ENCODE results near the gene IL23A.
"Not testable (repeated sequence)": the region's sequence is repeated elsewhere in the genome, so short reads cannot be mapped to it uniquely, and the experiment has no call there.

IL23A gene

DNA sequence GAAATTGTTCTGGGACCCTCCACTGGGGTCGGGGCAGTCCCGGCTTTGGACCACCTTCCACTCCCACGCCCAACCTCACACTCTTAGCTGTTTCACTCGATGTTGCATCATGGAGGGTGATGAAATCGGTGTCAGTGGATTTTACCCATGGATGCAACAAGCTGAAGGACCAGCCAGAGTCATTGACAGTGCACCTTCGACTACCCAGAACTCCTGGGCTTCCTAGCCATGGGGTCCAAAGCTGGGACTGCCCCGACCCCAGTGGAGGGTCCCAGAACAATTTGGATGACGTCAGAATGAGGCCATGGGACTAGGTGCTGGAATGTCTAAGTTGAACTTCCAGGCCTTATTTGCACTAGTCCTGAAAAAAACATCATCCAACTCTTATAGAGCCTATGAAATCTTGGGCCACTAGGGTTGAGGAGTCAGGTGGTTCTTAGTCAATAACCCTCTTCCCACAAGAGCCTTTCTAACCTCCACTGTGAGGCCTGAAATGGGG is 882 bp upstream of the IL23A start:
- H3K27ac Mint-ChIP-seq, result peak overlapping the region; percentile 98
- H3K36me3 Mint-ChIP-seq, result peaks cover 55% of the 10 kb centered on the region
- H3K4me1 Mint-ChIP-seq, result peaks cover 50% of the 10 kb centered on the region
- no peaks in the 10 kb centered on the region for H3K9me3 Mint-ChIP-seq
- DNase-seq (ENCODE audit: low spot score in 2 of 2) (no peak), ATAC-seq (no peak)
- peak overlapping the region; percentile 92 for H3K4me3 Mint-ChIP-seq

DNA sequence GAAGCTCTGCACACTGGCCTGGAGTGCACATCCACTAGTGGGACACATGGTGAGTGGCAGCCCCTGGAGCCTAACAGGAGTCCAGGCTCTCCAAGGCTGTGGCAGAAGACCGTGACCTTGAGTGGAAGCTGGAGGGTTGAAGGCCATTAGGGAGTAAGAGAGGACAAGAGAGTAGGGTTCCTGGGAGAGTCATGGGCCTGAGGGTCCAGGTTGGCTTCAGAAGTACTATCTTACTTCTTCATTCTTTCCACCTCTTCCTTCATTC is 406 bp downstream of the IL23A start:
- DNase-seq (ENCODE audit: low spot score in 2 of 2) (no peak), ATAC-seq (no peak)
- Mint-ChIP-seq H3K9me3 (no peaks in the 10 kb centered on the region), H3K4me3 (peak overlapping the region; percentile 92), H3K27ac (peak overlapping the region; percentile 98), H3K36me3 (peaks cover 55% of the 10 kb centered on the region), H3K4me1 (peaks cover 37% of the 10 kb centered on the region)

DNA sequence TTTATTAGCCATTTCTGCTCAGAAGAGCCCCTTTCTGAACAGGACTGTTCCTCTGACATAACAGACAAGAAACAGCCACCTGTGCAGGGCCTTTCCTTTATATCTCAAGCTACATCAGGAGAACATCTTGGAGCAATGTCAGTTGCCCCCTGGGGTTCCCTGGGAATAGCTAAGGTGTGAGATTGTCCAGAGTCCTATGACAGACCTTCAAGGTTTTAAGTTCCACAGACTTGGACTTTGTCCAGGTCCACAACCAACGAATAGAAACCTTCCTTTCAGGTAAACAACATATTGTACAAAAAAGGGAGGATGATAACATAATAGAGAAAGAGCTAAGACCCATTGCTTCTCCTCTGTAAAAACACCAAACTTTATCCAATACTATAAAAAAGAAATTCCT is 2.9 kb downstream of the IL23A start:
- H3K4me3 Mint-ChIP-seq, result no peak overlapping the region
- peaks cover 33% of the 10 kb centered on the region for H3K4me1 Mint-ChIP-seq
- no peaks in the 10 kb centered on the region for H3K9me3 Mint-ChIP-seq
- ATAC-seq (no peak), DNase-seq (ENCODE audit: low spot score in 2 of 2) (no peak)
- peak overlapping the region; percentile 10 for H3K27ac Mint-ChIP-seq
- H3K36me3 Mint-ChIP-seq, result peaks cover 76% of the 10 kb centered on the region

DNA sequence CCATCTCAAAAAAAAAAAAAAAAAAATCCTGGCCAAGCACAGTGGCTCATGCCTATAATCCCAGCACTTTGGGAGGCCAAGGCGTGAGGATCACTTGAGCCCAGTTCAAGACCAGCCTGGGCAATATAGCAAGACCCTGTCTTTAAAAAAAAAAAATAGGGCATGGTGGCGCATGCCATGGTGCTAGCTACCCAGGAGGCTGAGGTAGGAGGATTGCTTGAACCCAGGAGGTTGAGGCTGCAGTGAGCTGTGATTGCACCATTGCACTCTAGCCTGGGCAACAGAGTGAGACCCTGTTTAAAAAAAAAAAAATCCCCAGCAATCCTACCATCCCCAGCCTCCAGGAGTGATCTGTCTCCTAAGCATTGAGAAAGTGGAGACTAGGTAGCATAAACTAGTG is 3.6 kb downstream of the IL23A start:
- DNase-seq (ENCODE audit: low spot score in 2 of 2); H3K4me3 Mint-ChIP-seq; ATAC-seq; H3K9me3 Mint-ChIP-seq: not testable (repeated sequence)
- Mint-ChIP-seq H3K27ac (peak overlapping the region; percentile 10), H3K4me1 (peaks cover 28% of the 10 kb centered on the region), H3K36me3 (peaks cover 83% of the 10 kb centered on the region)

DNA sequence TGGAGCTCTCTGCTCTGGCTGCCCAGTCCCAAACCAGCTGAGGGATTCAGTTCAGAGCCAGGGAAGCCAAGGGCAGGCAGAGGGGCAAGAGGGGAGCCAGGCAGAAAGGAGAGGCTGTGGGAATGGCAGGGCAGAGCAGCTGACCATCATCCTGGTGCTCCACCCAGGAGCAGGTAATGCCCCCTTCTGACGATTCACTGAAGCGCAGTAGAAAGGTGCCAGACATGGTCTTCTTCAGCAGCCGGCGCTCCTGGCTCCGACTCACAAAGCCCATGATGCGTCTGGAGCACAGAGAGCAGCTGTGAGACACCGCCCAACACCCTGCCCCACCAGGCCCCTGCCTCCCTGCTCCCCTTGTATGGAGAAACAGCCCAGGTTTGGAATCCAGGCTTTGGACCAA is 8.0 kb downstream of the IL23A start:
- no peaks in the 10 kb centered on the region for H3K4me1 Mint-ChIP-seq
- no peak for DNase-seq (ENCODE audit: low spot score in 2 of 2)
- no peak overlapping the region for H3K27ac Mint-ChIP-seq
- no peak overlapping the region for H3K4me3 Mint-ChIP-seq
- H3K9me3 Mint-ChIP-seq, result no peaks in the 10 kb centered on the region
- peaks cover 98% of the 10 kb centered on the region for H3K36me3 Mint-ChIP-seq
- peak; percentile 41 for ATAC-seq

DNA sequence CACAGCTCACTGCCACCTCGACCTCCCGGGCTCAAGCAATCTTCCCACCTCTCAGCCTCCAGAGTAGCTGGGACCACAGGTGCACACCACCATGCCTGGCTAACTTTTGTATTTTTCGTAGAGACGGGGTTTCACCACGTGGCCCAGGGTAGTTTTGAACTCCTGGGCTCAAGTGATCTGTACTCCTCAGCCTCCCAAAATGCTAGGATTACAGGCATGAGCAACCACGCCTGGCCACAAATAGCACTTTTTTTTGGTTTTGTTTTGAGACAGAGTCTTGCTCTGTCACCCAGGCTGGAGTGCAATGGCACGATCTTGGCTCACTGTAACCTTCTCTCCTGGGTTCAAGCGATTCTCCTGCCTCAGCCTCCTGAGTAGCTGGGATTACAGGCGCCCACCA is 8.6 kb downstream of the IL23A start:
- Mint-ChIP-seq H3K27ac (peak overlapping the region; percentile 75), H3K36me3 (peaks cover 99% of the 10 kb centered on the region)
- not testable (repeated sequence) for ATAC-seq; H3K4me1 Mint-ChIP-seq; H3K4me3 Mint-ChIP-seq; DNase-seq (ENCODE audit: low spot score in 2 of 2); H3K9me3 Mint-ChIP-seq

DNA sequence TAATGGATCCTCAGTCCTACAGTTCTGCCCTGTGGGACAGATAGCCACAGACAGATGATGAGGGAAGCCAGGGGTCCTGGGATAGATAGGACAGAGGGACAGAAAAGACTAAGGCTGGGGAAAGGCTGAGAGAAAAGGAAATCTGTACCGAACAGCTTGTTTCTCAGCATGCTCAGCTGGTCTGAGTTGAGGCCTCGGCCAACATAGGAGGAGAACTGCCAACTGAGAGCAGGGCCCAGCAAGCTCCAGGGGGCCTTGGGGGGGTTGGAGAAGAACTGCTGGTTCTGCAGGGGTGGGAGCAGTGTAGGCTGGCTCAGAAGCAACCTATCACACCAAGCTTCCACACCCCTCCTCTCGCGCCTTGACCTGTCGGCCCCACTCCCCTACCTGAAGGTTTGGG is 10.1 kb downstream of the IL23A start:
- Mint-ChIP-seq H3K36me3 (peaks cover 100% of the 10 kb centered on the region), H3K4me1 (no peaks in the 10 kb centered on the region), H3K27ac (no peak overlapping the region), H3K4me3 (no peak overlapping the region), H3K9me3 (no peaks in the 10 kb centered on the region)
- ATAC-seq, result peak; percentile 34
- no peak for DNase-seq (ENCODE audit: low spot score in 2 of 2)

DNA sequence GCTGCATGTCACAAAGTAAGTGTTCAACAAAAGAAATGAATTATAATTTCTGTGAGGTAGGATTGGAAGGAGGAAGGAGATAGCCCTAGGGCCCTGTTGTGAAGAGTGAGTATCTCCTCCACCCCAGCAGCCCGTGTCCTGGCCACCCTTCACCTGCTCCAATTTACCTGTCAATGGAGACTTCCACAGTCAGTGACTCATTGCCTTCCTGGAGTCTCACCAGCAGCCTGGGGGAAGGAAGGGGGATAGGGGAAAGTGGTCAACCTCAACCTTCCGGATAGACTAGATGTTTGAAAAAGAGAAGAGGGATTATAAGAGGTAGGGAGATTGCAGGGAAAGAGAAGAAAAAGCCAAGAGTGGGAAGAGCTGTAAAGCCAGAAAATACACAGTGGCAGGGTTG is 12.0 kb downstream of the IL23A start:
- ATAC-seq (no peak), DNase-seq (ENCODE audit: low spot score in 2 of 2) (no peak)
- no peak overlapping the region for H3K4me3 Mint-ChIP-seq
- peaks cover 2% of the 10 kb centered on the region for H3K4me1 Mint-ChIP-seq
- H3K27ac Mint-ChIP-seq, result peak overlapping the region; percentile 41
- H3K36me3 Mint-ChIP-seq, result peaks cover 100% of the 10 kb centered on the region
- H3K9me3 Mint-ChIP-seq, result no peaks in the 10 kb centered on the region

DNA sequence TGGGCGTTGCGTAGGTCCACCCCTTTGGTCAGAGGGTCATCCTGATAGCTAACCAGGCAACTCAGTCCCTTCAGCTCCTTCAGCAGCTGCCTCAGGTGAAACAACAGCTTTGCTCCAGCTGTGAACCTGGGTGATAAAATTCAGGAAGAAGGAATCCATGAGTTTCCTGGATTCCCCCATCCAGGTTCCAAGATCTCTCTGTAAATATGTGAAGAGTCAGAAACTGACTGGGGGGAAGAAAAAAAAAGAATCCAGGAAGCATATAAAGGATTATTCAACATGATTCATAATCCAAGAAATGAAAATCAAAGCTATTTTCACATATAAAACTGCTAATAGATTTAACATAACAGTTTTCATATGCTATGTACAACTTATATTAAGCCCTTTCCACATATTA is 12.6 kb downstream of the IL23A start:
- Mint-ChIP-seq H3K4me1 (peaks cover 7% of the 10 kb centered on the region), H3K27ac (peak overlapping the region; percentile 41), H3K9me3 (no peaks in the 10 kb centered on the region), H3K4me3 (no peak overlapping the region), H3K36me3 (peaks cover 100% of the 10 kb centered on the region)
- no peak for ATAC-seq
- DNase-seq (ENCODE audit: low spot score in 2 of 2), result no peak

DNA sequence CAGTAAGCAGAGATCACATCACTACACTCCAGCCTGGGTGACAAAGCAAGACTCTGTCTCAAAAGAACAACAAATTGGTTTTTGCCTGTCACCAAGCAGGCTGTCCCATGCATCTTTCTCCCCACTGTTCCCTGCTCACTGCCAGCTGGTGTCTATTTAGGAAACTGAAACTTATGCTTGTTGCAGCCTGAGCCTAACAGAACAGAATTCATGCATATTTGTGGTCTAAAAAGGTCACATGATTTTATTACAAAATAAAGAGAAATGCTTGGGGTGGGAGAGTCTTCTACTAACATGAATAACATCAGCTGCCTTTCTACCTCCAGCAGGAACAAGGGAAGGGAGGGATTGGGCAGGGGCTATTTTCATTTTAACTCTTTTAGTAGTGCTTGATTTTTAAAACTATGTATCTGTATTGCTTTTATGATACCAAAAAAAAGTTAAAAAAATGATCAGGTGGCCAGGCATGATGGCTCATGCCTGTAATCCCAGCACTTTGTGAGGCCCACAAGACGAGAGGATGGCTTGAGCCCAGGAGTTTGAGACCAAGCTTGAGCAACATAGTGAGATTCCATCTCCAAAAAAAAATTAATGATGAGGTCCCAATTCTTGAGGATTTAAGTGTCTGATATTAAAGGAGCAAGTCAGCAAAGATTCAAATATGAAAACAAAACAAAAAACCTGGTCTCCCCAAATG is 20.3 kb downstream of the IL23A start:
- Mint-ChIP-seq H3K4me1 (peaks cover 33% of the 10 kb centered on the region), H3K36me3 (peaks cover 59% of the 10 kb centered on the region), H3K9me3 (no peaks in the 10 kb centered on the region), H3K27ac (peak overlapping the region; percentile 90), H3K4me3 (peak overlapping the region; percentile 84)
- ATAC-seq (no peak), DNase-seq (ENCODE audit: low spot score in 2 of 2) (no peak)

DNA sequence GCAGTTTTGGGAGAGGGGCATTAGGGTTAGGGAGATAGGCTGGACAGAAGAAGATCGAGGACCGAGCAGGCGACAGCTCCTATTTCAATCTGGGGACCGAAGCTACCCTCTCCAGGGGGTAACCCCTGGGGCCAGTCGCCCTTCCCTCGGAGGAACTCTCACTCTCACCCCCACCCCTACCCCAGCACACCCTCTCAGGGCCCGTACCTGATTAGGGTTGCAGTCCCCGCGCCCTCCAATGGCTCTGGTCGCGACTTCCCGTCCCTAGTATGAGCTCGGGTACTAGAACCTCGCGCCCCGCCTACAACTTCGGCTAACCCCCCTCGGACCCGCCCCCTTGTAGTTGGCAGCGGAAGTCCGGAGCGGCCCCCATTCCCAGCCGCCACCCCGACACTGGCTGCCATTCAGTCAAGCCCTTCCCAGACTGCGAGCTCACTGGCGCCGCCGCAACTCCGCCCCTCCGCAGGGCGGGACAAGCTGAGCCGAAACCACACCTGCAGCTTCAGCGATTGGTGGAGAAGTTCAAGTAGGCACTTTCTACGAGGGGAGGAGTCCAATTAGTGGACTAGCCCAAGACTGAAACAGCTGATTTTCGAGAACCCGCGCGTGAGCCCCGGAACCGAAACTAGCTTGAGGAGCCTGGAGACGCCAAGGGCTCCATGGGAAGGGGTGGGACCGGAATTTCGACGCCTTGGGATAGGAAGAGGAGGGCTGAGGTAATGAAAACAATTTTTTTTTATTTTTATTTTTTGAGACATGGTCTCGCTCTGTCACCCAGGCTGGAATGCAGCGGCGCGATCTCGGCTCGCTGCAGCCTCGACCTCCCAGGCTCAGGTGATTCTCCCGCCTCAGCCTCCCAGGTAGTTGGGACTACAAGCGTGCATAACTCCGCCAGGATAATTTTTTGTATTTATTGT is 21.4 kb downstream of the IL23A start, which contains the start of gene STAT2:
Gene STAT2 (minus strand): TSS at position 257 of the 917 bp plus-strand sequence. CDS start 3,536 bp downstream, outside the sequence.
- peak within 1 kb of the TSS; percentile 90 for H3K27ac Mint-ChIP-seq
- peaks cover 33% of the 10 kb centered on the region for H3K4me1 Mint-ChIP-seq
- peak within 1 kb of the TSS; percentile 84 for H3K4me3 Mint-ChIP-seq
- ATAC-seq (peak; percentile 98), DNase-seq (ENCODE audit: low spot score in 2 of 2) (peak; percentile 94 to 99)
- H3K9me3 Mint-ChIP-seq, result no peaks in the 10 kb centered on the region
- peaks cover 48% of the 10 kb centered on the region for H3K36me3 Mint-ChIP-seq

DNA sequence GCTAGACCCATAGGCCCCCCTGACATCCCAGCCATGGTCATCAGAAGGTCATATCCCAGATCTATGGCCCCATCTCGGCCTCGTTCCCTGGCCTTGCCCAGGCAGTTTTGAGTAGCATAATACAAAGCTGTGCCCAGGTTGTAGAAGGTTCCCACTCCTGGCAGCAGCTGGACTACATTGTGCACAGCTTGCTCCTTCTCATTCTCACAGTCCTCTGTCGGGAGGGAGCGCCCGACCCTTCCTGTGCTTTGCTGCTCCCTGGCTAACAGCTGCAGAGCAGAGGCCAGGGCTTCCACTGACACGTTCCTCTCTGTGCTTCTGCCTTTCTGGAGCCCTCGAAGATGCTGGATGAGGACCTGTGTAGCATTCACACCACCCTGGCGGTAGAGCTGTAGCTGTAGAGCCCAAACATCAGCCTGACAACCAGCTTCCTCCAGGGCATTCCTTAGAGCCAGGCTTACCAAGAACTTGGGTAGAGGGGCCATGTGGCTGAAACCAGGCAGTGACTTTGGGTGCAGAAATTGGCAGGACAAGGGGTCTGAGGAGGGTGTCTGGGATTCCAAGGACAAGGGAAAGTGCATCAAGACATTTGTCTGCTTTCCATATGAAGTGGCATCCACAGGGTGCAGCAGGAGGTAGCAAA is 22.9 kb downstream of the IL23A start:
- Mint-ChIP-seq H3K27ac (peak overlapping the region; percentile 90), H3K9me3 (no peaks in the 10 kb centered on the region), H3K4me1 (peaks cover 26% of the 10 kb centered on the region), H3K4me3 (peak overlapping the region; percentile 84), H3K36me3 (peaks cover 33% of the 10 kb centered on the region)
- ATAC-seq (no peak), DNase-seq (ENCODE audit: low spot score in 2 of 2) (no peak)

DNA sequence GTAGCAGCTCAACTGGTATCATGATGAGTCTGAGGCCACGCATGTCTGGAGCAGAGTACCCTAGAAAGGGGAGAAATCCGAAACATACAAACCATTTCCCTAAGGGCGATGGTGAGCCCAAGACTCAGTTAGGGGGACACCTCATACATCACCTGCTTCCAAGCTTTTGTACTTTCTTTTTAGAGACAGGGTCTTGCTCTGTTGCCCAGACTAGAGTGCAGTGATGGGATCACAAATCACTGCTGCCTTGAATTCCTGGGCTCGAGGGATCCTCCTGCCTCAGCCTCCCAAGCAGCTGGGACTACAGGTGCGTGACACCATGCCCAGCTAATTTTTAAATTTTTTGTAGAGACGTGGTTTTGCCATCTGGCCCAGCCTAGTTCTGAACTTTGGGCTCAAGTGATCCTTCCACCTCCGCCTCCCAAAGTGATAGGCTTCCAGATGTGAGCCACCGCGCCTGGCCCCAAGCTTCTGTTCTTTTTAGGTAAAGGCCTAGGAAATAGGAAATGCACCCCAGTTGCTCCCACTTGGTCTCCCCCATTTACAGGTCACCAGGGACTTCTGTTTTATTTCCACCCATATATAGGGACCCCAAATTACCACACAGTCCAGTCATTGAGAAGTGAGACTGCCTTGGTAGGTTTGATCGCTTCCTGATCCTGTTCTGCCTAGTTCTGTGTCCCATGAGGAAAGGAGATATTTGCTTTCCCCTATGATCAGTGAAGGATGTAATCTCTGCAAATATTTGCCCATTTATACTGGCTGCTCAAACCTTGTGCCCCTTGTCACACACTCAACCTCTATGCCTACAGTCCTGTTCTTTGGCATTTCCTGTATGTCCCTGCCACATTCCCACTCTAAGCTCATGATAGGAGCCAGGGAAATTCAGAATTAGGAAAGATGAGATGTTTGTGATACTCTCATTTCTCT is 23.7 kb downstream of the IL23A start, which contains the start of gene APOF:
Gene APOF (minus strand): TSS at position 728 of the 930 bp plus-strand sequence. CDS start 112 bp downstream, at position 616.
- no peak for ATAC-seq

DNA sequence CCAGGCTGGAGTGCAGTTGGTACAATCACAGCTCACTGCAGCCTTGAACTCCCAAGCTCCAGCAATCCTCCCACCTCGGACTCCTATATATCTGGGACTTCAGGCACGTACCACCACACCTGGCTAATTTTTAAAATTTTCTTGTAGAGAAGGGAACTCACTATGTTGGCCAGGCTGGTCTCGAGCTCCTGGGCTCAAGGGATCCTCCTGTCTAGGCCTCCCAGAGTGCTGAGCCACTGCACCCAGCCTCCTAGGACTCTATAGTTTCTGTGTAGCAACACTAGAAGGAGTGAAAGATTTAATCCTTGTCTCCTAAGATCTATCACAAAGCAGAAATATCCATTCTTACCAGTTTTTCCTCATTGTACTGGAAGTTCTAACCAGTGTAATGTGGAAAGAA is 28.3 kb downstream of the IL23A start:
- no peak overlapping the region for H3K27ac Mint-ChIP-seq
- no peak for ATAC-seq

More for the DNA sequence above, 23.7 kb downstream of the IL23A start, which contains the start of gene APOF:
- no peaks in the 10 kb centered on the region for H3K9me3 Mint-ChIP-seq
- peaks cover 26% of the 10 kb centered on the region for H3K4me1 Mint-ChIP-seq
- H3K27ac Mint-ChIP-seq, result peak within 1 kb of the TSS; percentile 90
- DNase-seq (ENCODE audit: low spot score in 2 of 2), result no peak
- H3K36me3 Mint-ChIP-seq, result peaks cover 25% of the 10 kb centered on the region
- H3K4me3 Mint-ChIP-seq, result peak within 1 kb of the TSS; percentile 84

More for the DNA sequence above, 28.3 kb downstream of the IL23A start:
- no peaks in the 10 kb centered on the region for H3K9me3 Mint-ChIP-seq
- DNase-seq (ENCODE audit: low spot score in 2 of 2), result no peak
- H3K4me1 Mint-ChIP-seq, result no peaks in the 10 kb centered on the region
- H3K4me3 Mint-ChIP-seq, result no peak overlapping the region
- no peaks in the 10 kb centered on the region for H3K36me3 Mint-ChIP-seq

All from stimulated activated effector memory CD8-positive, alpha-beta T cell treated with anti-CD3 and anti-CD28 coated beads, Interleukin-12 subunit alpha, Interleukin-12 subunit beta, amount 100 ng/mL, for 72 hours (primary cell).